PC-9 (cell line): ENCODE measurements around the gene CRTC2.

ENCODE experiments used
- EZH2 ChIP-seq: fragments of 200-600 bp; sonication (generic); IDR thresholded peaks from 2 replicates; pipeline ENCODE4 v1.8.0; 2017; ENCODE audit warnings: antibody characterized with exemption, low read depth
- TF ChIP-seq, protein P1 (sequence below): fragments of 200-600 bp; sonication (generic); conservative IDR thresholded peaks from 2 replicates; pipeline ENCODE4 v1.6.1; 2017; ENCODE audit warnings: mixed run types, antibody characterized with exemption, mild to moderate bottlenecking, moderate library complexity

DNA sequence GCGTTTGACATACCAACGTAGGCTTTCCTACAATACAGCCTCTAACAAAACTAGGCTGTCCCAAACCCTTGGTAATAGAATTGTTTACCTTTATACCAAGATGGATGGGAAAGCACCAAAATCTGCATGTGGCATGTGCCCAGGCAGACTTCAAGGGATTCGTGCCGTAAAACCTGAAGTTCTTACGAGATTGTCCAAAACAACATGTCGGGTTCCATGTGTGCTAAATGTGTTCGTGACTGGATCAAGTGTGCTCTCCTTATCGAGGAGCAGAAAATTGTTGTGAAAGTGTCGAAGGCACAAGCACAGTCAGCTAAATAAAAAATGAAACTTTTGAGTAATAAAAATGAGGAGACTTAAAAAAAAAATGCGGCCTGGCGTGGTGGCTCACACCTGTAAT lies 37.2 kb upstream of the CRTC2 start:
- TF ChIP-seq, protein P1, sequence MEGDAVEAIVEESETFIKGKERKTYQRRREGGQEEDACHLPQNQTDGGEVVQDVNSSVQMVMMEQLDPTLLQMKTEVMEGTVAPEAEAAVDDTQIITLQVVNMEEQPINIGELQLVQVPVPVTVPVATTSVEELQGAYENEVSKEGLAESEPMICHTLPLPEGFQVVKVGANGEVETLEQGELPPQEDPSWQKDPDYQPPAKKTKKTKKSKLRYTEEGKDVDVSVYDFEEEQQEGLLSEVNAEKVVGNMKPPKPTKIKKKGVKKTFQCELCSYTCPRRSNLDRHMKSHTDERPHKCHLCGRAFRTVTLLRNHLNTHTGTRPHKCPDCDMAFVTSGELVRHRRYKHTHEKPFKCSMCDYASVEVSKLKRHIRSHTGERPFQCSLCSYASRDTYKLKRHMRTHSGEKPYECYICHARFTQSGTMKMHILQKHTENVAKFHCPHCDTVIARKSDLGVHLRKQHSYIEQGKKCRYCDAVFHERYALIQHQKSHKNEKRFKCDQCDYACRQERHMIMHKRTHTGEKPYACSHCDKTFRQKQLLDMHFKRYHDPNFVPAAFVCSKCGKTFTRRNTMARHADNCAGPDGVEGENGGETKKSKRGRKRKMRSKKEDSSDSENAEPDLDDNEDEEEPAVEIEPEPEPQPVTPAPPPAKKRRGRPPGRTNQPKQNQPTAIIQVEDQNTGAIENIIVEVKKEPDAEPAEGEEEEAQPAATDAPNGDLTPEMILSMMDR, result no peak
- no peak for TF ChIP-seq EZH2
